Activated CD4-positive, alpha-beta T cell treated with anti-CD3 and anti-CD28 coated beads, Interleukin-2, Interleukin-4, amounts not matched to agents 100 ng/mL and 50 ng/mL, durations not matched to agents 16 hours and 8 hours (primary cell): Measurements from ENCODE around the gene MYCN.
"Not testable (repeated sequence)": the region's sequence is repeated elsewhere in the genome, so short reads cannot be mapped to it uniquely, and the experiment has no call there.

Experiments
- DNase-seq: peaks from one replicate; pipeline ENCODE4 v3.0.0-alpha.2; 2020; ENCODE audit warnings: low spot score

The MYCN gene

GRCh38 chr2:15957881-15958713 is 17.7 kb downstream of the MYCN start:
- DNase-seq, result no peak

DNA sequence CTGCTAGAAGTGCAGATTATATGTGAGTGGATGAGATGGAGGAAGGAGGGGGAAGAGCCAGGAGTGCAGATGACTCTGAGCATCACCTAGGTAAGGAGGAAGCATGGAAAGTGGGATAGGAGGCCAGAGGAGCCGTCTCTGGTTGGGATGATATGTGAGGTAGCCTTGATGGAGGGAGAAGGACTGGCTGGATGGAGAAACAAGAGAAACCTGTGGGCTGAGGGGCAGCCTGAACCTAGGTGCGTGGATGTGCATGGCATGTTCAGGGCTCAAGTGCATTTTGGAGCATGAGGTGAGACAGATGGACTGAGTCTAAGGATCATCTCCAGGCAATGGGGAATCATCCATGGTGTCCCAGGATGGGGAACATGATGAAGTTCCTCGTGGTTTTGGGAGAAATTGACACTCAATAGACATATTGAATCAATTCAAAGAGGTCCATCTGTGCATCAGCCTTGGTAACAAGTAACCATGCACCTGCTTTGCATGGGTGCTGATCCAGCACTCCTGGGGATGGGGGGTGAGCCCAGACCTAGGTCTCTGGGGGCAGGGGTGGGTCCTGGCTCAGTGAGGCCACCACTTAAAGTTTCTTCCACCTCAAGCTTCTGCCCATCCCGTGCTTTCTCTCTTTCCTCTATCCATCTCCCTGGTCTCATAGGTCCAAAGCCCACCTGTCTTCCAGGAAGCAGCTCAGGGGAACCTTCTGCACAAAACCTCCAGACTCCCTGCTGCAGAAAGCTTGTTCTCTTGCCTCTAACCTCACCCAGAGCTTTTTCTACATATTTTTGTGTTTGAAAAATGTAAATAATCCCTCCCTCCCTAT is 19.2 kb downstream of the MYCN start:
- no peak for DNase-seq

- DNase-seq, result not testable (repeated sequence)
Measured at GRCh38 chr2:15960154-15960520, 19.8 kb downstream of the MYCN start.

GRCh38 chr2:15963109-15963976 is 23.0 kb downstream of the MYCN start:
- not testable (repeated sequence) for DNase-seq

DNA sequence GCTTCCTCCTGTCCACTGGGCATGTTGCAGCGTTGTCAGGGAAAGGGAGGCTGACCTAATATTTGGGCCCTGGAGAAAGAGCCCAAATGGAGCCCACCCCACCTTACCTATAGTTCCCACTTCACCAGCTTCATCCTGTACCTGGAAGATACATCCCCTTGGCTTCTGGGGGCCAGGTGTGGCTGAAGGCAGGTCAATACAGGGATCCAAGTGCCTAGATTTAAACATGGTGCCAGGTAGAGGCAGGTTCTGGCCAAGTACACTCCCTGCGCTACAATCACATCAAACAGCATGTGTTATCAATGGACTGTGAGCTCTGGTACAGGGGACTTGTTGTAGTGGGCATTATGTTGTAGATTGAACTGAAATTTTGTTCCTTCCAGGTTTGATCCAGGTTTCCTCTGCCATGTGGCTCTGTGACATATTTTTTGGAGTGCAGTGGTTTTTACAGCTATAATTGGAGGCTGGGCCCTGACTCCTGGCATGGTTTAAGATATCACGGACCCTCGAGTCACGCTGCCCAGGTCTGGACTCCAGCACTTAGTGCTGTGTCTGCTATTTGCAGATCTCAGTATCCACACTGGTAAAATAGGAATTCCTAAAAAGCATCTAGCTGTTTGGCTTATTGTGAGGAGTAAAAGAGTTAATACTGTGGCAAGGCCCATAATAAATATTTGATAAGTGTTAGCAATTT is 23.8 kb downstream of the MYCN start:
- DNase-seq, result no peak

GRCh38 chr2:15964936-15965563 is 24.7 kb downstream of the MYCN start:
- DNase-seq, result no peak

DNA sequence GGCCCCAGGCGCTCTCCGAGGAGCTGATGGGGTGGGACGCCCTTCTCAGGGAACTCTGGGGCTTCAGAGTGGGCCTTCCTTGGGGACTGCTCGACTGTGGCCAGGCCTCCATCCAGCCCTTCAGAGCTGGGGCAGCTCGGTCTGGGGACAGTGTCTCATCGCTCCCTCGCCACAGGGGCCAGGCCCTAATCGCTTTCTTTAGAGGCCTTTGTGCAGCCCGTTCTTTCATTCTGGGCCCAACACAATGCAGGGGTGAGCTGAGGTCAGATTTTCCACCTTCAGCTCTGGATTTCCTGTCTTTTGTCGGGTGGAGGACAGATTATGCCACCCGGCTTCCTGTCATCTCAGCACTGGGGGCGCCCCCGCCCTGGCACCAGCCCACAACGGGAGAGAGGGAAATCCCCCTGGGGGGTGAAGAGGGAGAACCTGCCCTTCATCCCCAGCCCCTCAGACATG is 25.2 kb downstream of the MYCN start:
- peak; percentile 51 for DNase-seq

- no peak for DNase-seq
Measured at GRCh38 chr2:15967415-15968279, 27.3 kb downstream of the MYCN start.

- peak; percentile 35 for DNase-seq
Measured at GRCh38 chr2:15968280-15969178, 28.2 kb downstream of the MYCN start.

GRCh38 chr2:15969214-15969613 is 28.9 kb downstream of the MYCN start:
- no peak for DNase-seq

GRCh38 chr2:15970701-15971100 is 30.4 kb downstream of the MYCN start:
- no peak for DNase-seq

- DNase-seq, result no peak
Measured at GRCh38 chr2:15971351-15971750, 31.0 kb downstream of the MYCN start.

DNA sequence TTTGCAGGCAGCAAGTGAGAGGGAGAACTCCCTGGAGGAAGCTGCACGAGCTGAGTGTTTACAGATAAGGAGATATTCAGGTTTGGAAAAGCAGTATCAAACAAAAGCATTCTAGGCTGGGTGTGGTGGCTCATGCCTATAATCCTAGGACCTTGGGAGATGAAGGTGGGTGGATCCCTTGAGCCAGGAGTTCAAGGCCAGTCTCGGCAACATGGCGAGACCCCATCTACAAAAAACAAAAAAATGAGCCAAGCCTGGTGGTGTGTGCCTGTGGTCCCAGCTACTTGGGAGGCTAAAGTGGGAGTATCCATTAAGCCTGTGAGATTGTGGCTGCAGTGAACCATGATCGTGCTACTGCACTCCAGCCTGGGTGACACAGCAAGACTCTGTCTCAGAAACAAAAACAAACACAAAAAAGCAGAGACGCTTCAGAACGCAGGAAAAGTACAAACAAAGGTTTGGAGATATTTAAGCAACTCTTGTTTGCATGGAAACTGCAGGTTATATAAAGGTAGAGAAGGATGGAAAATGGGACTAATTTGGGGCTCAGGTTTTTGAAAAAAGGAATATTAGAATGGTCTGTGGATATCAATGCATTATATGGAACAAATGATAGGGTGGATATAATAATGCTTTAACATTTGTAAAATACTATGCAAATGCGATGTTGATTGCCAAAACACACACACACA is 31.6 kb downstream of the MYCN start:
- DNase-seq, result no peak

DNA sequence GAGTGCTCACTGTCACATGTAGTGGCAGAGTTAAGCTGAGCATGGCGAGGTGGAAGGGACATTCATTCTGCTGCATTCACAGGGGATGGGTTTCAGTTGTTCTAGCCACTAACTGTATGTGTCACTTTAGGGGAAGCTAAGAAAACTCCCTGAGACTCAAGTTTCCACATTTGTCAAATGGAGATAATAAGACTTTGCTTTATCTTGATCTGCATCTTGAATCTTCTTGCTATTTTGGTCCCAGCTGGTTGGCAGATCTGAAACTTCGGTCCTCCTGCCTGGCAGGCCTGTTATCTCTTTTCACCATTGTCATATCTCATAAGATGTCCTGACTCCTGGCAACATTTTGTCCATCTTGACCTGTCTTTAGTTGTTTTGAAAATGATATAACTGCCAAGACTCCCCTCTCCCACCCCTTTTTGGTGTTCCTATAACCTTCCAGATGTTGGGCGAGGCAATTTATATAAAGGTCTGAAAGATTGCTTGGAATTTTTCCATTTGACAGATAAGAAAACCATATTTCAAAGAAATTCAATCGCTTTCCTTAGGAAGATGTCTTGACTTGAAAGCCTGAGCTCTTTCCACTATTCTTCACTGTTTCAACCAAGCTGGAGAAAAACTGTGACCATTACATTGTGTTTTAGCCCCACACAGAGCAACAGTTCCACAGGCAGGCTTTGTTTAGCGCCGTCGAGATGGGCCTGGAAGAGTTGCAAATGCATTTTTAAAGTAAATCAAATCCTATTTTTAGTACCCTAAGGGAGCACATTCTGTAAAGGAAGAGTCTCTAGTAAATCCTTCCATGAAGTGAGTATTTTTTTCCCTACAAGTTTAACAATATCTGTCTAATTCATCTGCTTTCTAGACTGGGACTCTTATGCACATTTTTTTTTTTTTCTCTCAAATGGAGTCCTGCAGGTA is 33.4 kb downstream of the MYCN start:
- peak; percentile 34 for DNase-seq

DNA sequence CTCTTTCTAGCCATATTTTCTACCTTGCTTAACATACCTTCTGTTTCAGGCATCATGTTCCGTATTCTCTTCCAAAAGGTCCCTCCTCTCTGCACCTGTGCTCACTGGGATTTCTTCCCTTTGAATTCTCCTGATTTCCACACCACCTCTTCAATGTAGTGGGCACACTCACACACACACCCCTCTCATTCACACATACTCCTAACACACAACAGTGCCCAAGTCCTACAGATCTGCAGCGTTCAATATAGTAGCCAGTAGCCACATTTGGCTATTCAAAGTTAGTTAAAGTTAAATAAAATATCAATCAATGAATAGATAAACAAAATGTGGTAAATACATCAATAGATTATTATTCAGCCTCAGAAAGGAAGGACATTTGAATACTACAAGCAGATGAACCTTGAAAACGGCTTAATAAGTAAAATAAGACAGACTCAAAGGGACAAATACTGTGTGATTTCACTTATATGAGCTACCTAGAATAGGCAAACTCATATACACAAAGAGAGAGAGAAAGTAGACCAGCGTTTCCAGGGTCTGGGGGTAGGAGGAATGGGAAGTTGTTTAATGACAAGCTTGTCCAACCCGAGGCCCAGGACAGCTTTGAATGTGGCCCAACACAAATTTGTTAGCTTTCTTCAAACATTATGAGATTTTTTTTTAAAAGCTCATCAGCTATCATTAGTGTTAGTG is 34.4 kb downstream of the MYCN start:
- no peak for DNase-seq

DNA sequence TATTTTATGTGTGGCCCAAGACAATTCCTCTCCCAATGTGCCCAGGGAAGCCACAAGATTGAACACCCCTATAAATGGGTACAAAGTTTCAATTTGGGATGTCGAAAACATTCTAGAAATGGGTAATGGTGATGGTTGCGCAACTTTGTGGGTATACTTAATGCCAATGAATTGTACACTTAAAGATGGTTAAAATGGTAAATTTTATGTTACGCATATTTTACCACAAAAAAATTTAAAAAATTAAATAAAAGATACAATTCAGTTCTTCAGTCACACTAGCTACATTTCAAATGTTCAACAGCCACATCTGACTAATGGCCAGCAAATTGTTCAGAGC is 34.9 kb downstream of the MYCN start:
- DNase-seq, result no peak

DNA sequence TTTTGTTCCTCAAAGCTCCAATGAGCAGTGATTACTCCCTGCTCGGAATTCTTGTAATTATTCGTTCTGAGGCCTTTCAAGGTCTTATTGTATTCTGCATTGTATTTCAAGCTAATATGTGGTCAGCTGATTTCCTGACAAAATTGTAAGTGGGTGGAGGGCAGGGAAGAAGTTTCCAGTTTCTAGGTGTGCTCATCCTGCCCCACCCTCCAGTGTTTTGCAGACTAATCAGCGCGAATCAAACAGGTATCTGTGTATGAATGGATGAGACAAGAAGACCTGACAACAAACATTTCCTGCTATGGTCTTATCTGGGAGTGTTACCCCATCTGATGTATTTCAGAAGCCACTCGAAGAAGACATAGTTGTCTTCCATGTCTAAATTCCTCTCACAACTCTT is 35.3 kb downstream of the MYCN start:
- DNase-seq, result no peak
